BE2C (cell line): ENCODE results near the gene HSD17B12.
A peak's percentile ranks its signal among the peaks of the same experiment; 100 is the strongest.

ENCODE experiments used
- DNase-seq: peaks from one replicate; pipeline ENCODE4 v3.0.0-alpha.2; 2020
- H3K27me3 ChIP-seq: fragments of 250-450 bp; sonication (Bioruptor Pico); 2 replicates; pipeline ENCODE4 v1.5.1; 2020; ENCODE audit warnings: mild to moderate bottlenecking
- H3K36me3 ChIP-seq: fragments of 250-450 bp; sonication (Bioruptor Pico); 2 replicates; pipeline ENCODE4 v1.5.1; 2020; ENCODE audit warnings: mild to moderate bottlenecking
- H3K4me1 ChIP-seq: fragments of 250-450 bp; sonication (Bioruptor Pico); 2 replicates; pipeline ENCODE4 v1.5.1; 2020
- H3K4me3 ChIP-seq: 2 replicates; pipeline ENCODE4 v1.5.1; 2011; ENCODE audit warnings: low read depth, low read length
- H3K9me3 ChIP-seq: fragments of 250-450 bp; sonication (Bioruptor Pico); 2 replicates; pipeline ENCODE4 v1.5.1; 2020
- TF ChIP-seq, protein P1 (sequence below): IDR thresholded peaks from 2 replicates; pipeline ENCODE4 v1.5.1; 2012; ENCODE audit warnings: mild to moderate bottlenecking, low read depth, low read length

Gene HSD17B12

DNA sequence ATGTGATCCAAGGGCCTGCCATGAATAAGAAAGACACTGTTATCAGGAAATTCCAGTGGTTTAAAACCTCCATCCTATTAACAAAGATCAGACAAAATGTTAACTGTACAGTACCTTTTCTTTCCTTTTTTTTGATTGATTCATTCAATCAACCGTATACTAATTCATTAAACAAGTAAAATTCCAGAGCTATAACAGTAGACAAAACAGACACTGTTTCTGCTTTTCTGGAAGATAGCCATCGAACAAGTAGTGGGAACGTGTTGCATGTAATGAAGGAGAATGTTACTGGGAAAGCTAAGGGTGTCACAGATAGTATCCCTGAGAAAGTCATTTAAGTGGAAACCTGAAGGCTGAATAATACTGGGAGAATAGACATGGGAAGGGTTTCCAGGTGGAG lies 126.4 kb downstream of the HSD17B12 start:
- Histone ChIP-seq H3K36me3 (no peaks in the 10 kb centered on the region), H3K4me3 (no peak overlapping the region), H3K9me3 (no peaks in the 10 kb centered on the region), H3K4me1 (peaks cover 5% of the 10 kb centered on the region), H3K27me3 (no peaks in the 10 kb centered on the region)
- DNase-seq: no peak
- TF ChIP-seq, protein P1, sequence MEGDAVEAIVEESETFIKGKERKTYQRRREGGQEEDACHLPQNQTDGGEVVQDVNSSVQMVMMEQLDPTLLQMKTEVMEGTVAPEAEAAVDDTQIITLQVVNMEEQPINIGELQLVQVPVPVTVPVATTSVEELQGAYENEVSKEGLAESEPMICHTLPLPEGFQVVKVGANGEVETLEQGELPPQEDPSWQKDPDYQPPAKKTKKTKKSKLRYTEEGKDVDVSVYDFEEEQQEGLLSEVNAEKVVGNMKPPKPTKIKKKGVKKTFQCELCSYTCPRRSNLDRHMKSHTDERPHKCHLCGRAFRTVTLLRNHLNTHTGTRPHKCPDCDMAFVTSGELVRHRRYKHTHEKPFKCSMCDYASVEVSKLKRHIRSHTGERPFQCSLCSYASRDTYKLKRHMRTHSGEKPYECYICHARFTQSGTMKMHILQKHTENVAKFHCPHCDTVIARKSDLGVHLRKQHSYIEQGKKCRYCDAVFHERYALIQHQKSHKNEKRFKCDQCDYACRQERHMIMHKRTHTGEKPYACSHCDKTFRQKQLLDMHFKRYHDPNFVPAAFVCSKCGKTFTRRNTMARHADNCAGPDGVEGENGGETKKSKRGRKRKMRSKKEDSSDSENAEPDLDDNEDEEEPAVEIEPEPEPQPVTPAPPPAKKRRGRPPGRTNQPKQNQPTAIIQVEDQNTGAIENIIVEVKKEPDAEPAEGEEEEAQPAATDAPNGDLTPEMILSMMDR: no peak

GRCh38 chr11:43810929-43811596 lies 130.5 kb downstream of the HSD17B12 start:
- DNase-seq: peak; percentile 16
- no peaks in the 10 kb centered on the region for H3K9me3 ChIP-seq
- H3K27me3 ChIP-seq: no peaks in the 10 kb centered on the region
- H3K4me3 ChIP-seq: no peak overlapping the region
- no peaks in the 10 kb centered on the region; the same call in 1 of the 2 replicates for H3K36me3 ChIP-seq
- peaks cover 5% of the 10 kb centered on the region for H3K4me1 ChIP-seq
- TF ChIP-seq, protein P1: peak; percentile 66

DNA sequence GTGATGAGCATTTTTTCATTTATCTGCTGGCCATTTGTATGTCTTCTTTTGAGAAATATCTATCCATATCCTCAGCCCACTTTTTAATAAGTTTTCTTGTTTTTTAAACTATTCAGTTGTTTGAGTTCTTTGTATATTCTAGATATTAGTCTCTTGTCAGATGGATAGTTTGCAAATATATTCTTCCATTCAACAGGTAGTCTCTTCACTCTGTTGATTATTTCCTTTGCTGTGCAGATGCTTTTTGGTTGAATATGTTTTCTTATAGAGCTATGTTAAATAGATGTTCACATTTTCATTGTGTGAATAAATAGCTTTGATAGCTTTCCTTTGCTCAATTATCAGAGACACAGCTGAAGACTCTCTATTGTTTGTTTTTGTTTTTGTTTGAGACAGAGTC lies 131.9 kb downstream of the HSD17B12 start:
- Histone ChIP-seq H3K36me3 (no peaks in the 10 kb centered on the region; the same call in 1 of the 2 replicates), H3K9me3 (no peaks in the 10 kb centered on the region), H3K27me3 (no peaks in the 10 kb centered on the region), H3K4me3 (no peak overlapping the region), H3K4me1 (peaks cover 5% of the 10 kb centered on the region)
- no peak for DNase-seq
- TF ChIP-seq, protein P1: no peak

DNA sequence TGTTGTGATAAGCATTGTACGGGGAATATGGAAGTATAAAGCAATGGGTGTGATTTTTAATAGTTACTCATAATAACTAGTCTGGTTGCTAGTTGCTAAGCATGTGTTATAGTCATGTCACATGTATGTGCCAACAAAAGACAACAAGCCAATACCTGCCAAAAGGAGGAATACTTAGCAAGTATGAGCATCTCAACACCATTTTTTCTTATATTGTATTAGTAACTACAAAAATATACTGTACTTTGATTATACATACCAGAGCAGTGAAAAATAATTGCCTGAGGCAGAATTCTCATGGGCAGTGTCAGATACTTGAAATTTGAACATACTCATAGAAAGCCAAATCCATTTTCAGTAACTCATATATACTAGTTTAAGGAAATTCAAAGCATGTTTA lies 137.7 kb downstream of the HSD17B12 start:
- no peaks in the 10 kb centered on the region; the same call in 1 of the 2 replicates for H3K36me3 ChIP-seq

DNA sequence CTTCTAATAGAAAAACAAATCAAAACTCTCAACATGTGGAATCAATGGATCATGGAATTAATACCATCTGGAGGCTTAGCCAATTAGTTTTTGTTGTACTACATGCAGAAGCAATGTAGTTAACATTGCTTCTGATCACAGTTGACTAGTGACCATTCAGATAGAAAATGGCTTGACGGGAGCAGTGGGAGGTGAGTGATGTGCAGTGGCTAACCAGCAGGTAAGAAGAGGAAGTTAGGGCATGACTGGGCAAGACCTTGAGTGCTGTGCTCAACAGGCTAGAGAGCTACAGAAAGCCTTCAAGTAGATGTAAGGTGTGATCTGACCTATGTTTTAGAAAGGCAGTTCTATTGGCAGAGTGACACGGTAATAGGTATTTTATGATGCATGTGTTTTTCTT lies 139.4 kb downstream of the HSD17B12 start:
- TF ChIP-seq, protein P1: no peak
- H3K27me3 ChIP-seq: no peaks in the 10 kb centered on the region
- no peaks in the 10 kb centered on the region; the same call in 1 of the 2 replicates for H3K36me3 ChIP-seq

More for the DNA sequence above, 137.7 kb downstream of the HSD17B12 start:
- DNase-seq: no peak
- no peaks in the 10 kb centered on the region for H3K9me3 ChIP-seq
- TF ChIP-seq, protein P1: no peak
- H3K27me3 ChIP-seq: no peaks in the 10 kb centered on the region
- no peaks in the 10 kb centered on the region for H3K4me1 ChIP-seq
- no peak overlapping the region for H3K4me3 ChIP-seq

GRCh38 chr11:43823316-43823715 lies 142.8 kb downstream of the HSD17B12 start:
- no peaks in the 10 kb centered on the region for H3K4me1 ChIP-seq
- no peaks in the 10 kb centered on the region for H3K27me3 ChIP-seq
- H3K4me3 ChIP-seq: no peak overlapping the region
- no peaks in the 10 kb centered on the region for H3K36me3 ChIP-seq
- TF ChIP-seq, protein P1: no peak
- DNase-seq: no peak
- no peaks in the 10 kb centered on the region for H3K9me3 ChIP-seq

More for the DNA sequence above, 139.4 kb downstream of the HSD17B12 start:
- DNase-seq: no peak
- H3K9me3 ChIP-seq: no peaks in the 10 kb centered on the region
- no peaks in the 10 kb centered on the region for H3K4me1 ChIP-seq
- no peak overlapping the region for H3K4me3 ChIP-seq
